HG03571 (cell line): ENCODE results near the gene ZNF180.
"Not testable (repeated sequence)": the region's sequence is repeated elsewhere in the genome, so short reads cannot be mapped to it uniquely, and the experiment has no call there.

ENCODE experiments used
- ATAC-seq: cut with Tn5 transposase; IDR thresholded peaks from one replicate; pipeline ENCODE4 v1.9.1; 2021; ENCODE audit not compliant: unreplicated experiment

ZNF180 gene

DNA sequence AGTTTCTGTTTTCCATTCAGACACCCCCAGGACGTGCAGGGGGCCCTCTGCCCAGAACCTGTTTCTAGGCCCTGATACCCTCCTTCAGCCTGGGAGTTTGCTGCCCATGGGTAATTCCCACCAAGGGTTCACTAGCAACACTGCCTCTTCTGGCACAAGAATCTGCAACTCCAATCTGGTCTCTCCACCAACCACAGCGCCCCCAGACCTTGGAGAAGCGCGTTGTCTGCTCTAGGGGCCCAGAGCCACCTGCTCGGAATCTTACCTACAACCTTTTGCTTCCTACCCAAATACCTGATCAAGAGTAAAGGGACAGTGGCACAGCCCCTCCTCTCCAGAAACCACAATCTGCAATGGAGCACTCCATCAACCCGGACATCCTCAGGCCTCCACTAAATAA is 763 bp downstream of the ZNF180 start:
- no peak for ATAC-seq

DNA sequence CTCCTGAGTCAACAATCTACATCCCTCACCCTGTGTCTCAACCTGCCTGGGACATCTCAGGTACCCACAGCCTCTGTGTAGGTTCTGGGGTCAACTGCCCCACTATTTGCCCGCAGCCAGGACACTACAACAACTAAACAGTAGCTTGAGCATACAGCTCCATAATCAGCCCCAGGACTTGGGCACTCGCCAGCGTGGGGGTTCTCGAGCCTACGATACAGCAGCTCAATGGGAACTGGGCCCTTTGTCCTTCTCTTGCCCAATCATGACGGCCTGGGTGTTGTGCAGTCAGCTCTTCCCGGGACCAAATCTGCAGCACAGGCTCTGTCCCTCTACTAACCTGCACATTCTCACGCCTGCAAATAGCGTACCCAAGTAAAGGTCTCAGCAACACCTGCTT is 1.3 kb downstream of the ZNF180 start:
- no peak for ATAC-seq

DNA sequence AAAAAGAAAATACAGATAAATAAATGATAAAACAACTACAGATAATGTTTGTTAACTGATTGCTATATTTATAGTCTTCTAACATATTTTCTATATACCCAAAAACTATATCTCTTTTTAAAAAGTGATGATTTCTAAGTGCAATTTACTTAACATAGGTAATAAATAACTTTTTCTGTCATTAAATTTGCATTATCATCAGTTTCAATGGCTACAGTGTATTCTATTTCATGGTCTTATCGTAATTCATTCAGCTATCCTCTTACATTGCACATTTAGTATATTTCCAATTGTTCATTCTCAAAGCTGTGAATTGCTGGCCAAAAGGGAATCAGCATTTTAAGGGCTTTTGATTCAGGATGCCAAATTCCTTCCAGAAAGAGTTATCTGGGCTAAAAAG is 3.6 kb downstream of the ZNF180 start:
- no peak for ATAC-seq

- no peak for ATAC-seq
Observed at GRCh38 chr19:44476559-44477408, 23.5 kb downstream of the ZNF180 start.

GRCh38 chr19:44468730-44469129 is 31.6 kb downstream of the ZNF180 start:
- not testable (repeated sequence) for ATAC-seq

DNA sequence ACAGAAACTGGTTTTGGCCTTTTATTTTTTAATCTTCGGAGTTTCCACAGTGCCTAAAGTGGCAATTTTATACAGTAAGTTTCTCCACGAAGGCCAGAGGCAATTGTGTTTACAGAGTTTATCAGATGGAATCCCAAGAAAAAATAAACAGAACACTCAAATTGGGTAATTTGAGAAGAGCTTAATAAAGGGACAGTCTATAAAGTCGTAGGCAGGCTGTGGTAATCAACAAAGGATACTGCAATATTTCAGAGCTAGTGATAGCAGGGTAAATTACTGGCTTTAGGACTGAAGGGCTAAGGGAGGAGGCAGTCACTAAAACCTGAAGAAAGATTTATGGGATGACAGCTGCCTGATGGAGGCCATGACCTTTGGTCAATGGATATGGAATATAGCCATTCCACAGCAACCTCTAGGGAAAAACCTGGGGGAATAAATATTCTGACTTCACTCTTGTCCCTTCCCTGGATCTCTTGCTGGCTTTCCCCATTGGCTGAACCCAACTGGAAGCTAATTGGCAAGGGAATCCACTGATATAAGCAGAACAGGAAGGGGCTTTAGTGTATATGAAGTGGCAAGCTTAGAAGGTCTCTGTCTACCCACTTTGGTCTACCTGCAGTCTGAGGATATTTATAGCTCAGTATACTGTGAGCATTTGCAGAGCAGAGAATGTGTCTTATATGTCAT is 37.6 kb downstream of the ZNF180 start:
- ATAC-seq, result not testable (repeated sequence)

DNA sequence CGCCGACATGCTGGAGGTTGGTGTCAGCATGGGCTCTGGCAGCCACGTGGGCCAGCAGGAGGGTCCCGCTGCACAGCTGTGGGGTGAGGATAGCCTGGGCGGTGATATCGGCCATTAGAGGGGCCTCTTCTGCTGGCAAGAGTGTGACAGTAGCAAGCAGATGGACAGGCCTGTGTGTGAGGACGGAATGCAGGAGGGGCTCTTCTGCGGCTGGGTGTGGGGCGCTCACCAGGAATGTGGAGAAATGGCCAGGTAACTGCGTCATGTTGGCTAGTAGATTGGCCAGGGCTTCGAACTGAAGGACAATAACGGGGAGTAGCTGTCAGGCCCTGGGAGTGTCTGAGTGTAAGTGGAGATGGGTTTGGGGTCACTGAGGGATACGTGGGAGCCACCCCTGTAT is 44.3 kb downstream of the ZNF180 start:
- not testable (repeated sequence) for ATAC-seq

DNA sequence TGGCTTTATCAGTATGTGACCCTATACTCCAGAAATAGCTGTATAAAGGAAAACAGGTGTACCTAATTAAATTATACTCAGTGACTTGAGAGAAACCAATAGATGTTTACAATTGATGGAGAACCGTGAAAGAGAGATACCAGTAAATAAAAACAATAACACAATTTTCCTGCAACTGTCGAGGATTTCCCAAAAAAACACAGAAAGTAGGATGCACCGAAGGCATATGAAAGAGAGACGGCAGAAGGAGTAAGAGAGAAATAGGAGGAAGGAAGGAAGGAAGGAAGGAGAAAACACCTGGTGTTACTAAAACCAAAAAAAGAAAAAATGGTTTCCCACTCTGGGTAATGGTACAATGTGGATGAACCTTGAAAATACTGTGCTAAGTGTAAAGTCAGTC is 45.2 kb downstream of the ZNF180 start:
- no peak for ATAC-seq

GRCh38 chr19:44452367-44452766 is 48.0 kb downstream of the ZNF180 start:
- no peak for ATAC-seq

- no peak for ATAC-seq
Observed at GRCh38 chr19:44451687-44452086, 48.6 kb downstream of the ZNF180 start.

DNA sequence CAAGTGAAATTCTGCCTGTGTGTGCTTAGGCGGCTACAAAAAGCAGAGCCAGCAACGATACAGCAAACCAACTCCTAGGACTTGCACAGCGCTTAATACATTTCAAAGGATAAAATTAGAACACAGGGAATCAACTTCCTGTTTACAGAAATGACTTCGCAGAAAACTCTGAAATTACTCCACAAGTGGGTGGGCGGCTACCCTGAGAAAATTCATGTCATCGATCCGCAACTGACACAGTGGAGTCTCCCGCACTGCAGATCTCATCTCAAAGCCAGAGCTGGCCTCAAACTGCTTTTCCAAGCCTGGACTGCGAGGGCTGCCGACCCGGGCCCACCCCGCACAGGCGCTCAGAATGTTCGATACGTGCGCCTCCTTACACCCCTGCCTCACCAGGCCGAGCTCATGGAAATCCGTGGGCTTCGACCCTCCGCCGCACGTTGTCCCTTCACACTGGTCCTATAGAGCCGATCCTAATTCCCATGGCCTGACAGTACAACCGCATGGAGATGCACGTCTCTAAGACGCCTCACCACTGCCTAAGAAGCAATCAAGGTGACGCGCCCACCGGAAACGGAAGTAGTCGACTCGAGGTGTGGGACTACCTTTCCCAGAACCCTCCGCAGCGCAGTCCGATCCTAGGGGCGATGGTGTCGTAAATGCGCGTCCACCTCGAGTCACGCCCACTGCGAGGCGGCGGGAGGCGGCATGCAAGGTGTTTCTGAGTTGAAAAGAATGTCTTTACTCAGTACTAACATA is 52.2 kb downstream of the ZNF180 start, which contains the start of gene ZNF229:
Gene ZNF229 (minus strand): TSS at position 557 of the 759 bp plus-strand sequence. CDS start 5,625 bp downstream, outside the sequence.
- no peak for ATAC-seq

DNA sequence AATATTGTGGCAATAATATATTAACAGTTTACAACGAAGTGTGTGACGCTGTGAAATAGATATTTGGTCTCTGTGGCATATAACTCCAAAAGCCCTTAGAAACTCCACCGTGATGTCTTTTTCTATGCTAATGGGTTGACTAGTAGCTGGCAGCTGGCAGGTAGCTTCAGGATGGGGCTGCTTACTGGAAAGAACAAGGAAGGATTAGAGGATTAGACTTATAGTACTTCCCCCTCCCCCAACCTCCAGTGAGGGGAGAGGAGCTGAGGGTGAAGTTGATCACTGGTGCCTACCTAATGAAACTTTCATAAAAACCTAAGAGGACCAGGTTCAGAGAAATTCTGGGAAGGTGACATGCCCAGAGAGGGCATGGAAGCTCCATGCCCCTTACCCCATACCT is 61.9 kb downstream of the ZNF180 start:
- ATAC-seq, result no peak

DNA sequence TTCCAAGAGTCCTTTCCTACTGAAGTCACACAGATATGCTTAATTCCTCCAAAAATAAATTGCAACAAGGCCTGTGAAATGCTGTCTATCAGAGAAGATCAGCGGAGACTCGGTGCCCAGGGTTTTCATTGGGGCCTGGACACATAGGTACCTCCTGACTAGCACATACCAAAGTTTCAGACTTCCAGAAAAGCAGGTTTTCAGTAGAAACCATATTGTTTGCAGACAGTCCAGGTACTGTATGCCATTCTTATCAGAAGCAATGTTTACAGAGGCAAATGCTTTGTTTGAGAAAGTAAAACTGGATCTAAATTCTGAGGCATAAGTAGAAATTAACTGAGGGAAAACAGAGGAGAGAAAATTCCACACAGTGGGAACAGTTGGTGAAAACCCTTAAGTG is 64.9 kb downstream of the ZNF180 start:
- ATAC-seq, result no peak

DNA sequence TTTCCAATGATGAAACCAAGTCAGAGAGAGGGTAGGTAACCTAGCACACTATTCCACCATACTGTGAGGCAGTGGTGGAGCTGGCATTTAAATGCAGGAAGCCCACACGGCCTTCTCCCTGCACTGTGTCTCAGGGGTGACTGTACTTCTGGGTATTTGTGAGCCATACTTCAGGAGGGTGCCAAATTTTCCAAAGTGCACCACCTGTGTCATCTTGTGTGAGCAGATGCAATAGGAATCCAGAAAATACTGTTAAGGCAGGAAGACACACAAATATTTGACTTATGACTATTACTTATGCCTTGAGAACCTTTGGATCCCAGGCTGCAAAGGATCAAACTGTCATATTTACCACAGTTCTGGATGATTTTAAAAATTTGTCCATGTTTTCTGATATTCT is 69.4 kb downstream of the ZNF180 start:
- no peak for ATAC-seq
